ENCODE data around the gene ZNF524. TPM values are rescaled to one million over a fixed set of nuclear protein-coding genes. Genes with fewer than 3 reads are reported as not detected.

The ZNF524 gene
- total and polyA plus RNA-seq, 9 of the 15 experiments (the other 6 are each of a cell fraction or from before 2014, with no cell fraction given) = 0.08 to 15.6 (median 2.9) TPM

DNA sequence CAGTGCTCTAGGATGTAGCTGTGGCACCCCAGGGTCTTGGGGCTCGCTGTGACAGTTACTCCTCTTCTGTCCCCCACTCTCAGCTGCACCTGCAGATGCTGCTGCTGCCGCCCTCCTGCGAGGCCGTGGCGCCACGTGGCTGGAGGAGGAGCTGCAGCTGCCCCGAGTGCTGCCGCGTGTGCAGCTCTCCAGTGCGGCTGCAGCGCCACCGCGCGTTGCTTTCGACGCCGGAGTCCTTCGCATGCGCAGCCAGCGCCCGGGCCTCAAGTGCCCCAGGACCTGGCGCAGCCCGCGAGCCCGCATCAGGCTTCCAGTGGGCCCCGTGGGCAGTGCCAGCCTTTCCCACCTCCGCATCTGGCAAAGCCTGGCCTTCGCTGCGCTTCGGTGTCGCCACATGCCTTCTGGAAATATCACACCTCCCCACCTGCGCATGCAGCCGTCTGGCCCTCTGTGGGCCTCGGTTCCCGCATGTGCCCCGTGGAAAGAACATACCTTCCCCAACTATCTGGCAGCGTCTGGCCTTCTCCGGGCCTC lies 40.0 kb downstream of the ZNF524 start (continued):
- no peak for TF ChIP-seq CREB5 (CRISPR knock-in tag; IDR thresholded peaks at IDR 0.05)
- TF ChIP-seq, protein P1, sequence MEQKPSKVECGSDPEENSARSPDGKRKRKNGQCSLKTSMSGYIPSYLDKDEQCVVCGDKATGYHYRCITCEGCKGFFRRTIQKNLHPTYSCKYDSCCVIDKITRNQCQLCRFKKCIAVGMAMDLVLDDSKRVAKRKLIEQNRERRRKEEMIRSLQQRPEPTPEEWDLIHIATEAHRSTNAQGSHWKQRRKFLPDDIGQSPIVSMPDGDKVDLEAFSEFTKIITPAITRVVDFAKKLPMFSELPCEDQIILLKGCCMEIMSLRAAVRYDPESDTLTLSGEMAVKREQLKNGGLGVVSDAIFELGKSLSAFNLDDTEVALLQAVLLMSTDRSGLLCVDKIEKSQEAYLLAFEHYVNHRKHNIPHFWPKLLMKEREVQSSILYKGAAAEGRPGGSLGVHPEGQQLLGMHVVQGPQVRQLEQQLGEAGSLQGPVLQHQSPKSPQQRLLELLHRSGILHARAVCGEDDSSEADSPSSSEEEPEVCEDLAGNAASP (IDR thresholded peaks at IDR 0.05) = no peak
- no peak for TF ChIP-seq ZNF146 (CRISPR knock-in tag; IDR thresholded peaks at IDR 0.05; ENCODE audit: unreplicated experiment)
- TF ChIP-seq ZNF551 (CRISPR knock-in tag; IDR thresholded peaks at IDR 0.05) = no peak
- TF ChIP-seq FOXJ3 (CRISPR knock-in tag; IDR thresholded peaks at IDR 0.05) = no peak
- TF ChIP-seq XRCC4 (IDR thresholded peaks at IDR 0.05; ENCODE audit: extremely low read depth, insufficient read depth, insufficient read length) = no peak
- TF ChIP-seq, protein P2, sequence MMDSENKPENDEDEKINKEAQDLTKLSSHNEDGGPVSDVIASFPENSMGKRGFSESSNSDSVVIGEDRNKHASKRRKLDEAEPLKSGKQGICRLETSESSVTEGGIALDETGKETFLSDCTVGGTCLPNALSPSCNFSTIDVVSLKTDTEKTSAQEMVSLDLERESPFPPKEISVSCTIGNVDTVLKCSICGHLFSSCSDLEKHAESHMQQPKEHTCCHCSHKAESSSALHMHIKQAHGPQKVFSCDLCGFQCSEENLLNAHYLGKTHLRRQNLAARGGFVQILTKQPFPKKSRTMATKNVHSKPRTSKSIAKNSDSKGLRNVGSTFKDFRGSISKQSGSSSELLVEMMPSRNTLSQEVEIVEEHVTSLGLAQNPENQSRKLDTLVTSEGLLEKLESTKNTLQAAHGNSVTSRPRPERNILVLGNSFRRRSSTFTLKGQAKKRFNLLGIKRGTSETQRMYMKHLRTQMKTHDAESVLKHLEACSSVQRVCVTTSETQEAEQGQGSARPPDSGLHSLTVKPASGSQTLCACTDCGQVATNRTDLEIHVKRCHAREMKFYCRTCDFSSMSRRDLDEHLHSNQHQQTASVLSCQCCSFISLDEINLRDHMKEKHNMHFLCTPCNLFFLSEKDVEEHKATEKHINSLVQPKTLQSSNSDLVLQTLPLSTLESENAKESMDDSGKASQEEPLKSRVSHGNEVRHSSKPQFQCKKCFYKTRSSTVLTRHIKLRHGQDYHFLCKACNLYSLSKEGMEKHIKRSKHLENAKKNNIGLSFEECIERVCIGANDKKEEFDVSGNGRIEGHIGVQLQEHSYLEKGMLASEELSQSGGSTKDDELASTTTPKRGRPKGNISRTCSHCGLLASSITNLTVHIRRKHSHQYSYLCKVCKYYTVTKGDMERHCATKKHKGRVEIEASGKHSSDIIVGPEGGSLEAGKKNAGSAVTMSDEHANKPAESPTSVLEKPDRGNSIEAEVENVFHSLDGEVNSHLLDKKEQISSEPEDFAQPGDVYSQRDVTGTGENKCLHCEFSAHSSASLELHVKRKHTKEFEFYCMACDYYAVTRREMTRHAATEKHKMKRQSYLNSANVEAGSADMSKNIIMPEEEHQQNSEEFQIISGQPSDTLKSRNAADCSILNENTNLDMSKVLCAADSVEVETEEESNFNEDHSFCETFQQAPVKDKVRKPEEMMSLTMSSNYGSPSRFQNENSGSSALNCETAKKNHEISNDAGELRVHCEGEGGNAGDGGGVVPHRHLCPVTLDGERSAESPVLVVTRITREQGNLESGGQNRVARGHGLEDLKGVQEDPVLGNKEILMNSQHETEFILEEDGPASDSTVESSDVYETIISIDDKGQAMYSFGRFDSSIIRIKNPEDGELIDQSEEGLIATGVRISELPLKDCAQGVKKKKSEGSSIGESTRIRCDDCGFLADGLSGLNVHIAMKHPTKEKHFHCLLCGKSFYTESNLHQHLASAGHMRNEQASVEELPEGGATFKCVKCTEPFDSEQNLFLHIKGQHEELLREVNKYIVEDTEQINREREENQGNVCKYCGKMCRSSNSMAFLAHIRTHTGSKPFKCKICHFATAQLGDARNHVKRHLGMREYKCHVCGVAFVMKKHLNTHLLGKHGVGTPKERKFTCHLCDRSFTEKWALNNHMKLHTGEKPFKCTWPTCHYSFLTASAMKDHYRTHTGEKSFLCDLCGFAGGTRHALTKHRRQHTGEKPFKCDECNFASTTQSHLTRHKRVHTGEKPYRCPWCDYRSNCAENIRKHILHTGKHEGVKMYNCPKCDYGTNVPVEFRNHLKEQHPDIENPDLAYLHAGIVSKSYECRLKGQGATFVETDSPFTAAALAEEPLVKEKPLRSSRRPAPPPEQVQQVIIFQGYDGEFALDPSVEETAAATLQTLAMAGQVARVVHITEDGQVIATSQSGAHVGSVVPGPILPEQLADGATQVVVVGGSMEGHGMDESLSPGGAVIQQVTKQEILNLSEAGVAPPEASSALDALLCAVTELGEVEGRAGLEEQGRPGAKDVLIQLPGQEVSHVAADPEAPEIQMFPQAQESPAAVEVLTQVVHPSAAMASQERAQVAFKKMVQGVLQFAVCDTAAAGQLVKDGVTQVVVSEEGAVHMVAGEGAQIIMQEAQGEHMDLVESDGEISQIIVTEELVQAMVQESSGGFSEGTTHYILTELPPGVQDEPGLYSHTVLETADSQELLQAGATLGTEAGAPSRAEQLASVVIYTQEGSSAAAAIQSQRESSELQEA (IDR thresholded peaks at IDR 0.05; ENCODE audit: low read depth) = no peak
- TF ChIP-seq, protein P3, sequence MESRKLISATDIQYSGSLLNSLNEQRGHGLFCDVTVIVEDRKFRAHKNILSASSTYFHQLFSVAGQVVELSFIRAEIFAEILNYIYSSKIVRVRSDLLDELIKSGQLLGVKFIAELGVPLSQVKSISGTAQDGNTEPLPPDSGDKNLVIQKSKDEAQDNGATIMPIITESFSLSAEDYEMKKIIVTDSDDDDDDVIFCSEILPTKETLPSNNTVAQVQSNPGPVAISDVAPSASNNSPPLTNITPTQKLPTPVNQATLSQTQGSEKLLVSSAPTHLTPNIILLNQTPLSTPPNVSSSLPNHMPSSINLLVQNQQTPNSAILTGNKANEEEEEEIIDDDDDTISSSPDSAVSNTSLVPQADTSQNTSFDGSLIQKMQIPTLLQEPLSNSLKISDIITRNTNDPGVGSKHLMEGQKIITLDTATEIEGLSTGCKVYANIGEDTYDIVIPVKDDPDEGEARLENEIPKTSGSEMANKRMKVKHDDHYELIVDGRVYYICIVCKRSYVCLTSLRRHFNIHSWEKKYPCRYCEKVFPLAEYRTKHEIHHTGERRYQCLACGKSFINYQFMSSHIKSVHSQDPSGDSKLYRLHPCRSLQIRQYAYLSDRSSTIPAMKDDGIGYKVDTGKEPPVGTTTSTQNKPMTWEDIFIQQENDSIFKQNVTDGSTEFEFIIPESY (CRISPR knock-in tag; IDR thresholded peaks at IDR 0.05) = peak; percentile 100
- peak; percentile 89; the same call in 1 of the 2 replicates for TF ChIP-seq NR1H2 (CRISPR knock-in tag; IDR thresholded peaks at IDR 0.05)
- TF ChIP-seq, protein P4, sequence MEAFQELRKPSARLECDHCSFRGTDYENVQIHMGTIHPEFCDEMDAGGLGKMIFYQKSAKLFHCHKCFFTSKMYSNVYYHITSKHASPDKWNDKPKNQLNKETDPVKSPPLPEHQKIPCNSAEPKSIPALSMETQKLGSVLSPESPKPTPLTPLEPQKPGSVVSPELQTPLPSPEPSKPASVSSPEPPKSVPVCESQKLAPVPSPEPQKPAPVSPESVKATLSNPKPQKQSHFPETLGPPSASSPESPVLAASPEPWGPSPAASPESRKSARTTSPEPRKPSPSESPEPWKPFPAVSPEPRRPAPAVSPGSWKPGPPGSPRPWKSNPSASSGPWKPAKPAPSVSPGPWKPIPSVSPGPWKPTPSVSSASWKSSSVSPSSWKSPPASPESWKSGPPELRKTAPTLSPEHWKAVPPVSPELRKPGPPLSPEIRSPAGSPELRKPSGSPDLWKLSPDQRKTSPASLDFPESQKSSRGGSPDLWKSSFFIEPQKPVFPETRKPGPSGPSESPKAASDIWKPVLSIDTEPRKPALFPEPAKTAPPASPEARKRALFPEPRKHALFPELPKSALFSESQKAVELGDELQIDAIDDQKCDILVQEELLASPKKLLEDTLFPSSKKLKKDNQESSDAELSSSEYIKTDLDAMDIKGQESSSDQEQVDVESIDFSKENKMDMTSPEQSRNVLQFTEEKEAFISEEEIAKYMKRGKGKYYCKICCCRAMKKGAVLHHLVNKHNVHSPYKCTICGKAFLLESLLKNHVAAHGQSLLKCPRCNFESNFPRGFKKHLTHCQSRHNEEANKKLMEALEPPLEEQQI (IDR thresholded peaks at IDR 0.05) = no peak
